Stimulated activated naive CD8-positive, alpha-beta T cell treated with anti-CD3 and anti-CD28 coated beads, Interleukin-15, Interleukin-2, amounts not matched to agents 100 U/mL and 50 U/mL, for 24 hours (primary cell): ENCODE measurements around the gene ZNF692.
"Not testable (repeated sequence)": the region's sequence is repeated elsewhere in the genome, so short reads cannot be mapped to it uniquely, and the experiment has no call there.

Experiments
- ATAC-seq: fragments of 150-1000 bp; cut with Tn5 transposase; one replicate; pipeline ENCODE4 v1.10.0; 2021
- DNase-seq: peaks from one replicate; pipeline ENCODE4 v3.0.0; 2021

The ZNF692 gene

GRCh38 chr1:248849152-248849551 lies 9.7 kb downstream of the ZNF692 start:
- ATAC-seq: no peak
- no peak for DNase-seq

- ATAC-seq (no peak), DNase-seq (no peak)
Measured at GRCh38 chr1:248848602-248849001, 10.3 kb downstream of the ZNF692 start.

GRCh38 chr1:248847956-248848561 lies 10.8 kb downstream of the ZNF692 start:
- DNase-seq (no peak), ATAC-seq (no peak)

- ATAC-seq (no peak), DNase-seq (no peak)
Measured at GRCh38 chr1:248847181-248847955, 11.5 kb downstream of the ZNF692 start.

GRCh38 chr1:248844526-248844925 lies 14.4 kb downstream of the ZNF692 start:
- DNase-seq (no peak), ATAC-seq (no peak)

- no peak for ATAC-seq
Measured at GRCh38 chr1:248843687-248844086, 15.2 kb downstream of the ZNF692 start.

GRCh38 chr1:248842781-248843331 lies 16.0 kb downstream of the ZNF692 start:
- DNase-seq: no peak

More at GRCh38 chr1:248843687-248844086, 15.2 kb downstream of the ZNF692 start:
- no peak for DNase-seq

GRCh38 chr1:248841702-248842395 lies 17.0 kb downstream of the ZNF692 start:
- ATAC-seq: no peak
- no peak for DNase-seq

More at GRCh38 chr1:248842781-248843331, 16.0 kb downstream of the ZNF692 start:
- no peak for ATAC-seq

- no peak for ATAC-seq
- no peak for DNase-seq
Measured at GRCh38 chr1:248840946-248841345, 17.9 kb downstream of the ZNF692 start.

- no peak for ATAC-seq
- DNase-seq: no peak
Measured at GRCh38 chr1:248839168-248839555, 19.7 kb downstream of the ZNF692 start.

- ATAC-seq (peak; percentile 67), DNase-seq (peak; percentile 84)
Measured at GRCh38 chr1:248838357-248839167, 20.3 kb downstream of the ZNF692 start.

GRCh38 chr1:248837781-248838356 lies 21.0 kb downstream of the ZNF692 start, which contains the start of gene ZNF672:
TSS of gene ZNF672 (plus strand) at chr1:248838224. CDS start at chr1:248847275, 9,051 bp downstream.
- DNase-seq: peak; percentile 94
- peak; percentile 88 for ATAC-seq

- no peak for DNase-seq
- ATAC-seq: no peak
Measured at GRCh38 chr1:248837045-248837780, 21.7 kb downstream of the ZNF692 start.

- peak; percentile 35 for DNase-seq
- no peak for ATAC-seq
Measured at GRCh38 chr1:248834343-248834940, 24.4 kb downstream of the ZNF692 start.

GRCh38 chr1:248831842-248832241 lies 27.0 kb downstream of the ZNF692 start:
- no peak for DNase-seq
- no peak for ATAC-seq

GRCh38 chr1:248830718-248831017 lies 28.2 kb downstream of the ZNF692 start:
- DNase-seq, ATAC-seq: not testable (repeated sequence)

- DNase-seq: no peak
- no peak for ATAC-seq
Measured at GRCh38 chr1:248828845-248829244, 30.0 kb downstream of the ZNF692 start.

GRCh38 chr1:248825909-248826760 lies 32.8 kb downstream of the ZNF692 start, which contains the start of gene SH3BP5L:
TSS of gene SH3BP5L (minus strand) at chr1:248825915. CDS start at chr1:248824935, 980 bp downstream.
- DNase-seq (peak; percentile 88), ATAC-seq (peak; percentile 91)

GRCh38 chr1:248825573-248825908 lies 33.3 kb downstream of the ZNF692 start:
- DNase-seq (no peak), ATAC-seq (peak; percentile 4)
